PC-9 (cell line): Measurements from ENCODE around the gene AATF.

ENCODE experiments used
- EZH2 ChIP-seq: fragments of 200-600 bp; sonication (generic); IDR thresholded peaks from 2 replicates; pipeline ENCODE4 v1.8.0; 2017; ENCODE audit warnings: antibody characterized with exemption, low read depth
- TF ChIP-seq, protein P1 (sequence below): fragments of 200-600 bp; sonication (generic); conservative IDR thresholded peaks from 2 replicates; pipeline ENCODE4 v1.6.1; 2017; ENCODE audit warnings: mixed run types, antibody characterized with exemption, mild to moderate bottlenecking, moderate library complexity

DNA sequence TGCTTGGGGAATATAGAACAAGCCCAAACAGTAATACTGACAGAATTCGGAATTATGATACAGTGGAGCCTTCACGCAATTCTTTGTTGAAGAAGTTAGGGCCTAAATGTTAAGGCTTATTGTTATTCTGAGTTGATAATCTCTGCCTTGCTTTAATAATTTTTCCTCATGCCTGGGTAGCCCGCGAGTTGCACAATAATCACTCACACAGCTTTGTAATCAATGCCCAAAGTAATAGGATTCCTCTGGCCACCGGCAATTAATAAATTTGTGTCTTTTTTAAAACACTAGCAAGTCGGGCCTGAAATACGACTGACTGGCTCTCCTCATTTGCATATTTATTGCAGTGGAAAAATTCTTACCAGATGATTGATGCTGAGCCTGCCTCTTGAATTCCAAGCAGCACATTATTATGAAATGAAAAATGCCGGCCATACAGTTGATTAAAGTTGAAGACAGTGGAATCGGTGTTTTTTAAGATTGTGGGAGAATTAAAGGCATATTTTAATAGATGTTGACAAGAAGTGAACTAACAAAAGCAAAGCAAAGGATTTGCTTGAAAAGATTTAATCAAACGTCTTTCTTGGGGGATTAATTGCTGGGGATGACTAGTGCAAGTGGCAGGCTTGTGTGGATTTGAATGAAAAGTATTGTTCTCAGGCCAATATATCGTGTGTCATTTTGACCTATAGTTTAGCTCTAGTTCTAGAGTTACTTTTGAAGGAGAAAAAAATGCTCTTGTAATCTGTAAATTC, 30.2 kb downstream of the AATF start:
- TF ChIP-seq, protein P1, sequence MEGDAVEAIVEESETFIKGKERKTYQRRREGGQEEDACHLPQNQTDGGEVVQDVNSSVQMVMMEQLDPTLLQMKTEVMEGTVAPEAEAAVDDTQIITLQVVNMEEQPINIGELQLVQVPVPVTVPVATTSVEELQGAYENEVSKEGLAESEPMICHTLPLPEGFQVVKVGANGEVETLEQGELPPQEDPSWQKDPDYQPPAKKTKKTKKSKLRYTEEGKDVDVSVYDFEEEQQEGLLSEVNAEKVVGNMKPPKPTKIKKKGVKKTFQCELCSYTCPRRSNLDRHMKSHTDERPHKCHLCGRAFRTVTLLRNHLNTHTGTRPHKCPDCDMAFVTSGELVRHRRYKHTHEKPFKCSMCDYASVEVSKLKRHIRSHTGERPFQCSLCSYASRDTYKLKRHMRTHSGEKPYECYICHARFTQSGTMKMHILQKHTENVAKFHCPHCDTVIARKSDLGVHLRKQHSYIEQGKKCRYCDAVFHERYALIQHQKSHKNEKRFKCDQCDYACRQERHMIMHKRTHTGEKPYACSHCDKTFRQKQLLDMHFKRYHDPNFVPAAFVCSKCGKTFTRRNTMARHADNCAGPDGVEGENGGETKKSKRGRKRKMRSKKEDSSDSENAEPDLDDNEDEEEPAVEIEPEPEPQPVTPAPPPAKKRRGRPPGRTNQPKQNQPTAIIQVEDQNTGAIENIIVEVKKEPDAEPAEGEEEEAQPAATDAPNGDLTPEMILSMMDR, result no peak
- no peak for TF ChIP-seq EZH2
